Measurements from ENCODE around the gene AFMID. TPM values are rescaled to one million over a fixed set of nuclear protein-coding genes. Genes with fewer than 3 reads are reported as not detected.

Gene AFMID
- total RNA-seq (2021) (30.4 and 43.6 TPM in 2 replicates), Bru-seq, nascent RNA (percentile 53 among the genes with signal in this experiment), BruChase-seq, experiment 1, labeled RNA remaining after a 2-hour chase (percentile 54 among the genes with signal in this experiment), BruChase-seq, experiment 2, labeled RNA remaining after a 6-hour chase (percentile 66 among the genes with signal in this experiment)
- long read RNA-seq, partial matches to known transcripts: 0 of 1 reads
- long read RNA-seq, other reads (novel, unspliced or antisense): 1 of 1 reads

GRCh38 chr17:78186692-78187595 lies at the start of gene AFMID, which contains the start of gene TK1:
Gene AFMID, plus strand, starts transcription at chr17:78187362. Its CDS starts 9 bp downstream, at chr17:78187371.
Gene TK1, minus strand, starts transcription at chr17:78187052. Its CDS starts 58 bp downstream, at chr17:78186994.
- Histone ChIP-seq H3K79me2 (ENCODE audit: low read depth) (peaks cover 16% of the 10 kb centered on the region; the same call in 1 of the 2 replicates), H3K4me2 (peak within 1 kb of the TSS; percentile 90), H4K20me1 (ENCODE audit: insufficient read depth) (no peaks in the 10 kb centered on the region), H3K4me1 (replicated peaks; ENCODE audit: insufficient read depth) (peaks cover 8% of the 10 kb centered on the region), H3F3A (ENCODE audit: insufficient read depth, low read depth) (no peaks in the 10 kb centered on the region), H3K9me2 (ENCODE audit: insufficient read depth) (no peaks in the 10 kb centered on the region), H3K27ac (no peak within 1 kb of the TSS; the same call in 1 of the 2 replicates), H2AFZ (peak within 1 kb of the TSS; percentile 81), H3K36me3 (ENCODE audit: low read depth) (no peaks in the 10 kb centered on the region), H3K27me3 (ENCODE audit: insufficient read depth, low read depth) (no peaks in the 10 kb centered on the region), H3K4me3 (peak within 1 kb of the TSS; percentile 69), H3K9me3 (ENCODE audit: insufficient read depth, low read depth) (no peaks in the 10 kb centered on the region)
- BruUV-seq (replicated peaks): no TSS peak
- ChIA-PET CTCF (interaction anchor here (0.5 to 2.6 kb wide), 14 partner anchors 9 to 464 kb away, joined by 3 to 16 read pairs (median 6); partner anchors contain the start of gene SYNGR2), POLR2A (ENCODE audit: unreplicated experiment) (interaction anchor here (0.5 to 2.0 kb wide), 12 partner anchors 10 to 1444 kb away, joined by 3 to 17 read pairs (median 6); partner anchors contain the start of gene TMC6)
- TF ChIP-seq CTCF (conservative IDR thresholded peaks at IDR 0.05): peak; percentile 83
- TF ChIP-seq EZH2 (IDR thresholded peaks at IDR 0.05; ENCODE audit: low read depth): no peak
- intact Hi-C loops (cut with micrococcal nuclease; ENCODE audit: unreplicated experiment): loop anchor here (1.0 to 2.0 kb wide), 2 partner anchors 45 to 58 kb away; partner anchors contain the start of gene TMC6
- DNase-seq: peak; percentile 90 to 99

- H3F3A ChIP-seq (ENCODE audit: insufficient read depth, low read depth): peaks cover 34% of the 10 kb centered on the region; the same call in 1 of the 2 replicates
- intact Hi-C loops (cut with micrococcal nuclease; ENCODE audit: unreplicated experiment): no loop called here
- DNase-seq: peak; percentile 65 to 69
These were observed 49.6 kb upstream of the AFMID start for GRCh38 chr17:78137392-78138203.

More at GRCh38 chr17:78137392-78138203, 49.6 kb upstream of the AFMID start:
- Histone ChIP-seq H3K4me1 (replicated peaks; ENCODE audit: insufficient read depth) (peaks cover 20% of the 10 kb centered on the region), H3K79me2 (ENCODE audit: low read depth) (no peaks in the 10 kb centered on the region), H3K36me3 (ENCODE audit: low read depth) (no peaks in the 10 kb centered on the region), H3K27ac (no peak overlapping the region), H3K27me3 (ENCODE audit: insufficient read depth, low read depth) (no peaks in the 10 kb centered on the region), H3K4me3 (no peak overlapping the region), H2AFZ (no peak overlapping the region), H3K4me2 (no peak overlapping the region), H3K9me2 (ENCODE audit: insufficient read depth) (no peaks in the 10 kb centered on the region), H3K9me3 (ENCODE audit: insufficient read depth, low read depth) (no peaks in the 10 kb centered on the region), H4K20me1 (ENCODE audit: insufficient read depth) (no peaks in the 10 kb centered on the region)
- POLR2A ChIA-PET (ENCODE audit: unreplicated experiment): no interaction called here
- CTCF ChIA-PET: interaction anchor here (0.6 to 1.6 kb wide), 7 partner anchors 10 to 113 kb away, joined by 3 to 6 read pairs (median 3); no protein-coding TSS in a partner anchor
- TF ChIP-seq EZH2 (IDR thresholded peaks at IDR 0.05; ENCODE audit: low read depth): no peak
- peak; percentile 48 for TF ChIP-seq CTCF (conservative IDR thresholded peaks at IDR 0.05)
- BruUV-seq (replicated peaks): no TSS peak
